ENCODE measurements around the gene NCDN.

Gene NCDN

GRCh38 chr1:35598895-35599294 is 41.3 kb downstream of the NCDN start:
- no peak overlapping the region for H3K4me2 ChIP-seq (ENCODE audit: low read length)
- H3K27me3 ChIP-seq (ENCODE audit: control insufficient read depth, insufficient read depth, low read length), result no peaks in the 10 kb centered on the region
- H3K9ac ChIP-seq, result no peak overlapping the region
- no peaks in the 10 kb centered on the region for H3K9me3 ChIP-seq (ENCODE audit: control insufficient read depth, low read length)
- TF ChIP-seq, protein P1, sequence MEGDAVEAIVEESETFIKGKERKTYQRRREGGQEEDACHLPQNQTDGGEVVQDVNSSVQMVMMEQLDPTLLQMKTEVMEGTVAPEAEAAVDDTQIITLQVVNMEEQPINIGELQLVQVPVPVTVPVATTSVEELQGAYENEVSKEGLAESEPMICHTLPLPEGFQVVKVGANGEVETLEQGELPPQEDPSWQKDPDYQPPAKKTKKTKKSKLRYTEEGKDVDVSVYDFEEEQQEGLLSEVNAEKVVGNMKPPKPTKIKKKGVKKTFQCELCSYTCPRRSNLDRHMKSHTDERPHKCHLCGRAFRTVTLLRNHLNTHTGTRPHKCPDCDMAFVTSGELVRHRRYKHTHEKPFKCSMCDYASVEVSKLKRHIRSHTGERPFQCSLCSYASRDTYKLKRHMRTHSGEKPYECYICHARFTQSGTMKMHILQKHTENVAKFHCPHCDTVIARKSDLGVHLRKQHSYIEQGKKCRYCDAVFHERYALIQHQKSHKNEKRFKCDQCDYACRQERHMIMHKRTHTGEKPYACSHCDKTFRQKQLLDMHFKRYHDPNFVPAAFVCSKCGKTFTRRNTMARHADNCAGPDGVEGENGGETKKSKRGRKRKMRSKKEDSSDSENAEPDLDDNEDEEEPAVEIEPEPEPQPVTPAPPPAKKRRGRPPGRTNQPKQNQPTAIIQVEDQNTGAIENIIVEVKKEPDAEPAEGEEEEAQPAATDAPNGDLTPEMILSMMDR (IDR thresholded peaks at IDR 0.05), result no peak
- H3K36me3 ChIP-seq (ENCODE audit: control insufficient read depth, insufficient read depth, low read length), result no peaks in the 10 kb centered on the region
- H2AFZ ChIP-seq, result no peak overlapping the region
- no peak overlapping the region for H3K27ac ChIP-seq
- no peak overlapping the region for H3K4me3 ChIP-seq (ENCODE audit: low read depth, low read length)
- H3K79me2 ChIP-seq, result no peaks in the 10 kb centered on the region
- H3K4me1 ChIP-seq, result no peaks in the 10 kb centered on the region

DNA sequence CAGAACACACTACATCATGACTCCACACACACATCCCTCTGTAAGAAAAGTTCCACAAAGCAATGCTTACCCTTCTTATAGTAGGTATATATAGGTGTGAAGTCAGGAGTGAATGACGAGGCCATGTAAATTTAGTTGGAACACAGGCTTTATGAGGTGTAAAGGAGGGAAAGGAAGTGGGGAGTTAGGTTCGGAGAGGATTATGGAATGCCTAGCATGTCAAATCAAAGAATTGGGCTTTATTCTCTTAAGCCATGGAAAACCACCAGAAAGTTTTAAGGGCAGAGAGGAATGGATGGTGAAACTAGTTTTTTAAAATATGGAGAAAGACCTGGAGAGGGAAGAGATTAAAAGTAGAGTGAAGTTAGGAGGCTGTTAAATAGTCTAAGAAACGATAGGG is 41.8 kb downstream of the NCDN start:
- Histone ChIP-seq H3K36me3 (ENCODE audit: control insufficient read depth, insufficient read depth, low read length) (no peaks in the 10 kb centered on the region), H2AFZ (no peak overlapping the region), H3K79me2 (no peaks in the 10 kb centered on the region), H3K4me3 (ENCODE audit: low read depth, low read length) (no peak overlapping the region), H3K4me1 (no peaks in the 10 kb centered on the region), H3K9me3 (ENCODE audit: control insufficient read depth, low read length) (no peaks in the 10 kb centered on the region), H3K27ac (no peak overlapping the region), H3K27me3 (ENCODE audit: control insufficient read depth, insufficient read depth, low read length) (no peaks in the 10 kb centered on the region), H3K4me2 (ENCODE audit: low read length) (no peak overlapping the region), H3K9ac (no peak overlapping the region)
- TF ChIP-seq, protein P1 (IDR thresholded peaks at IDR 0.05), result no peak

DNA sequence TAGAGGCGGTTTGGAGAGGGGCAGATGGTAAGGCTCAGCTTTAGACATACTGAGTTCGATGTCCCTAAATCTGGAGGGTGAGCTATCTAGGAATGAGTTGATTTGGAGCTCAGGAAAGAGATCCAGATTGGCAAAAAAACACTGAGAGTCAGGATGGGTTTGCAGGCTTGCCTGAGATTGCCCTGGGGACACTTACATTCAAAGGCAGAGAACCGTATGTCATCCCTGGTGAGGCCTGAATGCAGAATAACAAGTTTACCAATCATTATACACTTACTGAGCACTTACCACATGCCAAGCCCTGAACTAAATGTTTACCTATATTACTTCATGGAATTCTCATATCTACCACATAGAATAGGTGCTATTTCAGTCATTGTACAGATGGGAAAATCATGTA is 43.0 kb downstream of the NCDN start:
- H3K27me3 ChIP-seq (ENCODE audit: control insufficient read depth, insufficient read depth, low read length), result no peaks in the 10 kb centered on the region
- no peak overlapping the region for H3K27ac ChIP-seq
- no peaks in the 10 kb centered on the region for H3K4me1 ChIP-seq
- H3K4me3 ChIP-seq (ENCODE audit: low read depth, low read length), result no peak overlapping the region
- no peak overlapping the region for H3K9ac ChIP-seq
- no peaks in the 10 kb centered on the region for H3K79me2 ChIP-seq
- no peaks in the 10 kb centered on the region for H3K36me3 ChIP-seq (ENCODE audit: control insufficient read depth, insufficient read depth, low read length)
- H3K4me2 ChIP-seq (ENCODE audit: low read length), result no peak overlapping the region
- H3K9me3 ChIP-seq (ENCODE audit: control insufficient read depth, low read length), result no peaks in the 10 kb centered on the region
- TF ChIP-seq, protein P1 (IDR thresholded peaks at IDR 0.05), result no peak
- no peak overlapping the region for H2AFZ ChIP-seq

- Histone ChIP-seq H3K27me3 (ENCODE audit: control insufficient read depth, insufficient read depth, low read length) (no peaks in the 10 kb centered on the region), H3K4me3 (ENCODE audit: low read depth, low read length) (no peak overlapping the region), H2AFZ (no peak overlapping the region), H3K9me3 (ENCODE audit: control insufficient read depth, low read length) (no peaks in the 10 kb centered on the region), H3K4me1 (no peaks in the 10 kb centered on the region), H3K4me2 (ENCODE audit: low read length) (no peak overlapping the region), H3K27ac (no peak overlapping the region), H3K36me3 (ENCODE audit: control insufficient read depth, insufficient read depth, low read length) (no peaks in the 10 kb centered on the region), H3K79me2 (no peaks in the 10 kb centered on the region), H3K9ac (no peak overlapping the region)
- TF ChIP-seq, protein P1 (IDR thresholded peaks at IDR 0.05), result no peak
These were observed 45.9 kb downstream of the NCDN start for GRCh38 chr1:35603468-35603867.

- H3K36me3 ChIP-seq (ENCODE audit: control insufficient read depth, insufficient read depth, low read length), result no peaks in the 10 kb centered on the region
These were observed 46.3 kb downstream of the NCDN start for GRCh38 chr1:35603941-35604340.

More at GRCh38 chr1:35603941-35604340, 46.3 kb downstream of the NCDN start:
- Histone ChIP-seq H2AFZ (no peak overlapping the region), H3K9me3 (ENCODE audit: control insufficient read depth, low read length) (no peaks in the 10 kb centered on the region), H3K27me3 (ENCODE audit: control insufficient read depth, insufficient read depth, low read length) (no peaks in the 10 kb centered on the region), H3K9ac (no peak overlapping the region), H3K4me2 (ENCODE audit: low read length) (no peak overlapping the region), H3K79me2 (no peaks in the 10 kb centered on the region), H3K27ac (no peak overlapping the region), H3K4me1 (no peaks in the 10 kb centered on the region), H3K4me3 (ENCODE audit: low read depth, low read length) (no peak overlapping the region)
- TF ChIP-seq, protein P1 (IDR thresholded peaks at IDR 0.05), result no peak

All from parathyroid adenoma (tissue), 2 donors.